Neural cell (in vitro differentiated cells): Measurements from ENCODE around the gene AMZ1. TPM values are rescaled to one million over a fixed set of nuclear protein-coding genes. Genes with fewer than 3 reads are reported as not detected.
A peak's percentile ranks its signal among the peaks of the same experiment; 100 is the strongest.

ENCODE experiments used
- H2AFZ ChIP-seq: fragments of 200-600, 300-800 bp; sonication (generic), shearing (Covaris generic); 2 replicates; pipeline ENCODE4 v1.6.0; 2014; ENCODE audit warnings: low read depth, mild to moderate bottlenecking, antibody characterized with exemption, low read length, moderate library complexity
- H3F3A ChIP-seq: fragments of 200-600 bp; shearing (Covaris generic); 2 replicates; pipeline ENCODE4 v1.6.1; 2016; ENCODE audit warnings: mild to moderate bottlenecking, moderate library complexity, mixed read lengths, antibody characterized with exemption, low read length; ENCODE audit not compliant: insufficient read depth, poor library complexity, severe bottlenecking
- H3K27ac ChIP-seq: fragments of 200-600, 300-800 bp; sonication (generic), shearing (Covaris generic); 2 replicates; pipeline ENCODE4 v1.5.1; 2014; ENCODE audit warnings: mild to moderate bottlenecking, low read length, moderate library complexity
- H3K27me3 ChIP-seq: fragments of 300-800, 200-600 bp; sonication (generic), shearing (Covaris generic); 2 replicates; pipeline ENCODE4 v1.6.0; 2014; ENCODE audit warnings: mild to moderate bottlenecking, low read depth, low read length, moderate library complexity; ENCODE audit not compliant: insufficient read depth
- H3K36me3 ChIP-seq: fragments of 300-800, 200-600 bp; sonication (generic), shearing (Covaris generic); 2 replicates; pipeline ENCODE4 v1.5.1; 2014; ENCODE audit warnings: mild to moderate bottlenecking, antibody characterized with exemption, low read length, moderate library complexity; ENCODE audit not compliant: insufficient read depth
- H3K4me2 ChIP-seq: fragments of 300-800, 200-600 bp; sonication (generic), shearing (Covaris generic); 2 replicates; pipeline ENCODE4 v1.6.0; 2014; ENCODE audit warnings: mild to moderate bottlenecking, low read length
- H3K4me3 ChIP-seq: fragments of 300-800, 200-600 bp; sonication (generic), shearing (Covaris generic); 2 replicates; pipeline ENCODE4 v1.5.1; 2014; ENCODE audit warnings: mild to moderate bottlenecking, low read length, moderate library complexity
- H3K79me2 ChIP-seq: fragments of 200-600 bp; shearing (Covaris generic); replicated peaks from 2 replicates; pipeline ENCODE4 v1.6.0; 2014; ENCODE audit warnings: mild to moderate bottlenecking, low read length, moderate library complexity; ENCODE audit not compliant: insufficient read depth
- H3K9ac ChIP-seq: fragments of 300-800, 200-600 bp; sonication (generic), shearing (Covaris generic); 2 replicates; pipeline ENCODE4 v1.6.1; 2016; ENCODE audit warnings: mild to moderate bottlenecking, low read length, mixed read lengths
- H3K9me2 ChIP-seq: fragments of 200-600 bp; shearing (Covaris generic); 2 replicates; pipeline ENCODE4 v1.6.1; 2016; ENCODE audit warnings: mild to moderate bottlenecking, low read length, mixed read lengths; ENCODE audit not compliant: insufficient read depth
- H3K9me3 ChIP-seq: fragments of 200-600, 300-800 bp; sonication (generic), shearing (Covaris generic); 2 replicates; pipeline ENCODE4 v1.6.1; 2016; ENCODE audit warnings: mild to moderate bottlenecking, mixed run types, low read length, moderate library complexity, mixed read lengths
- H4K20me1 ChIP-seq: fragments of 200-600 bp; shearing (Covaris generic); 2 replicates; pipeline ENCODE4 v1.6.1; 2016; ENCODE audit warnings: mild to moderate bottlenecking, mixed run types; ENCODE audit not compliant: insufficient read depth
- CTCF ChIP-seq: fragments of 450-650 bp; IDR thresholded peaks from 2 replicates; pipeline ENCODE4 v1.5.1; 2014; ENCODE audit warnings: antibody characterized with exemption, mild to moderate bottlenecking, moderate library complexity; ENCODE audit not compliant: poor library complexity, severe bottlenecking
- EP300 ChIP-seq: fragments of 450-650 bp; conservative IDR thresholded peaks from 2 replicates; pipeline ENCODE4 v1.6.1; 2014; ENCODE audit warnings: antibody characterized with exemption, mild to moderate bottlenecking, moderate library complexity; ENCODE audit not compliant: poor library complexity, severe bottlenecking
- EZH2 ChIP-seq: fragments of 200-600, 300-800 bp; shearing (Covaris generic), sonication (generic); IDR thresholded peaks from 2 replicates; pipeline ENCODE4 v1.6.1; 2014; ENCODE audit warnings: antibody characterized with exemption, low read length, borderline replicate concordance, mild to moderate bottlenecking; ENCODE audit not compliant: insufficient read depth, poor library complexity, severe bottlenecking
- MXI1 ChIP-seq: fragments of 450-650 bp; conservative IDR thresholded peaks from 2 replicates; pipeline ENCODE4 v1.6.1; 2014; ENCODE audit warnings: antibody characterized with exemption, mild to moderate bottlenecking; ENCODE audit not compliant: poor library complexity, severe bottlenecking
- POLR2AphosphoS5 ChIP-seq: IDR thresholded peaks from 2 replicates; pipeline ENCODE4 v1.6.1; 2012
- RAD21 ChIP-seq: fragments of 450-650 bp; conservative IDR thresholded peaks from 2 replicates; pipeline ENCODE4 v1.6.1; 2014; ENCODE audit warnings: antibody characterized with exemption, mild to moderate bottlenecking, moderate library complexity
- REST ChIP-seq: IDR thresholded peaks from 2 replicates; pipeline ENCODE4 v1.6.1; 2012; ENCODE audit warnings: borderline replicate concordance
- SMC3 ChIP-seq: fragments of 450-650 bp; conservative IDR thresholded peaks from 2 replicates; pipeline ENCODE4 v1.6.1; 2014; ENCODE audit warnings: antibody characterized with exemption, mild to moderate bottlenecking, moderate library complexity; ENCODE audit not compliant: poor library complexity
- TAF1 ChIP-seq: IDR thresholded peaks from 2 replicates; pipeline ENCODE4 v1.6.1; 2012; ENCODE audit warnings: low read depth
- polyA plus RNA-seq: library from polyadenylated mRNA; depleted of rRNA; stranded (reverse); fragments of >200 nt; gene quantifications from 2 replicates; pipeline ENCODE4 v1.2.3, GENCODE V29; 2014

The AMZ1 gene
- polyA plus RNA-seq, 1 donor from 2014 or later = not detected

- TF ChIP-seq REST = no peak
- no peak for TF ChIP-seq POLR2AphosphoS5
- no peak for TF ChIP-seq EP300
- TF ChIP-seq SMC3 = no peak
- Histone ChIP-seq H3K36me3 (no peaks in the 10 kb centered on the region), H3K9ac (no peak overlapping the region), H3K9me2 (no peaks in the 10 kb centered on the region), H4K20me1 (no peaks in the 10 kb centered on the region), H3K79me2 (peaks cover 4% of the 10 kb centered on the region), H3K27ac (no peak overlapping the region), H3F3A (no peaks in the 10 kb centered on the region), H3K4me2 (no peak overlapping the region), H3K4me3 (no peak overlapping the region), H3K27me3 (no peaks in the 10 kb centered on the region), H2AFZ (no peak overlapping the region), H3K9me3 (peaks cover 2% of the 10 kb centered on the region)
These were observed 66.9 kb downstream of the AMZ1 start for GRCh38 chr7:2754912-2755311.

GRCh38 chr7:2755531-2755930 lies 67.5 kb downstream of the AMZ1 start:
- Histone ChIP-seq H3K36me3 (no peaks in the 10 kb centered on the region), H3K79me2 (peaks cover under 1% of the 10 kb centered on the region), H3K9me3 (no peaks in the 10 kb centered on the region), H3K4me3 (no peak overlapping the region), H3F3A (no peaks in the 10 kb centered on the region), H3K27me3 (no peaks in the 10 kb centered on the region), H3K9ac (no peak overlapping the region), H3K4me2 (no peak overlapping the region), H3K27ac (no peak overlapping the region), H4K20me1 (no peaks in the 10 kb centered on the region), H2AFZ (no peak overlapping the region), H3K9me2 (no peaks in the 10 kb centered on the region)
- TF ChIP-seq EZH2 (no peak), RAD21 (no peak), POLR2AphosphoS5 (no peak), CTCF (no peak), MXI1 (no peak), SMC3 (no peak)

- no peaks in the 10 kb centered on the region for H3K27me3 ChIP-seq
- H3K79me2 ChIP-seq = no peaks in the 10 kb centered on the region
- no peaks in the 10 kb centered on the region for H3F3A ChIP-seq
- H3K9me3 ChIP-seq = no peaks in the 10 kb centered on the region
- no peak overlapping the region for H3K9ac ChIP-seq
- TF ChIP-seq REST (no peak), EZH2 (no peak), RAD21 (no peak), EP300 (no peak), SMC3 (no peak), MXI1 (no peak), POLR2AphosphoS5 (no peak), CTCF (no peak), TAF1 (no peak)
- no peaks in the 10 kb centered on the region for H3K36me3 ChIP-seq
- no peaks in the 10 kb centered on the region for H4K20me1 ChIP-seq
- H3K4me3 ChIP-seq = peak overlapping the region; percentile 23
- no peaks in the 10 kb centered on the region for H3K9me2 ChIP-seq
- H3K27ac ChIP-seq = peak overlapping the region; percentile 39
- H3K4me2 ChIP-seq = no peak overlapping the region
- H2AFZ ChIP-seq = no peak overlapping the region
These were observed 69.4 kb downstream of the AMZ1 start for GRCh38 chr7:2757361-2757903.
